GM21447 (cell line): ENCODE results near the gene UBR3.

Experiments
- ATAC-seq: cut with Tn5 transposase; IDR thresholded peaks from one replicate; pipeline ENCODE4 v1.9.1; 2021; ENCODE audit not compliant: unreplicated experiment

UBR3 gene

GRCh38 chr2:170039401-170040172 lies 212.3 kb downstream of the UBR3 start:
- ATAC-seq = no peak

DNA sequence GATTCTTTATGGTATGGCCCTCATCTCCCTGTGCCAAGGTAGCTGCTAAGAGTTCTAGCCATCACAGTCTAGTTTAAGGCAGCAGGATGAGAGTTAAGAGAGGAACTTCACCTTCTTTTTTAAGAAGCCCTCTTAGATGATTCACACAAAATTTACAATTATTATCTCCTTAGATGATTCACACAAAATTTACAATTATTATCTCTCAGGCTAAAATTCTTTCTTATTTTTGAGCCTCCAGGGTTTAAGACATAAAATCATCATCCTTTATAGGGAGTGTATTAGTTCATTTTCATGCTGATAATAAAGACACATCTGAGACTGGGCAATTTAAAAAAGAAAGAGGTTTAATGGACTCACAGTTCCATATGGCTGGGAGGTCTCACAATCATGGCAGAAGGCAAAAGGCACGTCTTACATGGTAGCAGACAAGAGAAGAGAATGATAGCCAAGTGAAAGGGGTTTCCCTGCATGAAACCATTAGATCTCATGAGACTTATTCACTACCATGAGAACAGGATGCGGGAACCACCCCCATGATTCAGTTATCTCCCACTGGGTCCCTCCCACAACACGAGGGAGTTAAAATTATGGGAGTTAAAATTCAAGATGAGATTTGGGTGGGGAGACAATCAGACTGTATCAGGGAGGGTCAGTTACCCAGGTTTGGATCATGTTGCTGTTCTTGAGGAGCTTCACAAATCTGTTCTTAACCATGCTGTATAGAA lies 217.7 kb downstream of the UBR3 start:
- no peak for ATAC-seq

DNA sequence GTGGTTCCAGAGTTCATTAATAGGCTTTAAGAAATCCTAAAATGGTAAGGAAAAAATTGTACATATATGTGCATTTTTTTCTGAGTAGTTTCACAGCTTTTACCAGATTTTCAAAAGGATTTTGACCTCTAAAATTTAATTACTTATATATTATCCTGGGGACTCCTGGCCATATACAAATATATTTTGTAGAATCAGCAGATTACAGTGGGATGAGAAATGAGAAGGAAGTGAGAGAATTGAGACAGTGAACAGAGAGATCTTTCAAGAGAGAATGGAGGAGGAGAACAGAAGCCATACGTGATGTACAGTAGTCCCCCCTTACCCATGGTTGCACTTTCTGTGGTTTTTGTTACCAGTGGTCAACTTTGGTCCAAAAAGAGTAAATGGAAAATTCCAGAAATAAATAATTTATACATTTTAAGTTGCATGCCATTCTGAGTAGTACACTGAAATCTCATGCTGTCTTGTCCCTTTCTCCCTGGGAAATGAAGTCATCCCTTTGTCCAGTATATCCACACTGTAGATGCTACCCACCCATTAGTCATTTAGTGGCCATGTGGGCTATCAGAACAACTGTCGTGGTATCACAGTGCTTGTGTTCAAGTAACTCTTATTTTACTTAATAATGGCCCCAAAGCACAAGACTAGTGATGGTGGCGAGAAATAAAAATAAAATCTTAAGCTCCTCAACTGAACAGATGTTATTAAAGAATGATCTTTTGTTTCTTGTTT lies 220.2 kb downstream of the UBR3 start:
- ATAC-seq = no peak

GRCh38 chr2:170052151-170052550 lies 224.9 kb downstream of the UBR3 start:
- no peak for ATAC-seq

- ATAC-seq = no peak
Measured at GRCh38 chr2:170054997-170055396, 227.7 kb downstream of the UBR3 start.

- no peak for ATAC-seq
Measured at GRCh38 chr2:170056900-170057299, 229.6 kb downstream of the UBR3 start.

DNA sequence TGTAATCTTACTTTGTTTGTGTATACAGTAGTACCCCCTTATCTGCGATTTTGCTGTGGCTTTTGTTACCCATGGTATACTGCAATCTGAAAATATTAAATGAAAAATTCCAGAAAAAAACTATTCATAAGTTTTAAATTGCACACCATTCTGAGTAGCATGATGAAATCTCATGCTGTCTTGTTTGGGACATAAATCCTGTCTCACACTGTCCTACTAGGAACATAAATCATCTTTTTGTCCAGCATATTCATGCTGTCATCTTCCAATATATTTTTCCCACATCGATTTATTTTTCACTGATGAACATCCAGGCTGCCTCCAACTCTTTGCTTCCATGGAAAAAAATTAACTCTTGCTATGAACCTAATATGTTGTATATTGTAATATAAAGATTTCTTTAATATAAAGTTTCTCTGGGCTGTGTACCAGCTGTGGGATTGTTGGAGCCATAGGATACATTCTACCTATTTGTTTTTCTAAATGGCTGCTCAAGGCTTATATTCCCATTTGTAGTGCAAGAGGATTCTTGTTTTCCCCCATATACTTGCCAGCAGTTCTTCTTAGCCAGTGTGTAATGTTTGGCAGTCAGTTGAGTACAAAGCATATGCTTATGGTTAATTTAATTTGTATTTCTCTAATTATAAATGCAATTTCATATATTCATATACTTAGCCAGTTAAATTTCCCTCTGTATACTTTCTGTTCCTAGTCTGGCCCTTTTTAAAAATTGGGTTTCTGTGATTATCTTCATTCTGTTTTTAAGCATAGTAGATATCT lies 236.4 kb downstream of the UBR3 start:
- no peak for ATAC-seq

- no peak for ATAC-seq
Measured at GRCh38 chr2:170070778-170071177, 243.5 kb downstream of the UBR3 start.

- no peak for ATAC-seq
Measured at GRCh38 chr2:170073288-170073687, 246.0 kb downstream of the UBR3 start.

GRCh38 chr2:170076189-170076588 lies 248.9 kb downstream of the UBR3 start:
- no peak for ATAC-seq

GRCh38 chr2:170077830-170078569 lies 250.7 kb downstream of the UBR3 start:
- ATAC-seq = no peak

DNA sequence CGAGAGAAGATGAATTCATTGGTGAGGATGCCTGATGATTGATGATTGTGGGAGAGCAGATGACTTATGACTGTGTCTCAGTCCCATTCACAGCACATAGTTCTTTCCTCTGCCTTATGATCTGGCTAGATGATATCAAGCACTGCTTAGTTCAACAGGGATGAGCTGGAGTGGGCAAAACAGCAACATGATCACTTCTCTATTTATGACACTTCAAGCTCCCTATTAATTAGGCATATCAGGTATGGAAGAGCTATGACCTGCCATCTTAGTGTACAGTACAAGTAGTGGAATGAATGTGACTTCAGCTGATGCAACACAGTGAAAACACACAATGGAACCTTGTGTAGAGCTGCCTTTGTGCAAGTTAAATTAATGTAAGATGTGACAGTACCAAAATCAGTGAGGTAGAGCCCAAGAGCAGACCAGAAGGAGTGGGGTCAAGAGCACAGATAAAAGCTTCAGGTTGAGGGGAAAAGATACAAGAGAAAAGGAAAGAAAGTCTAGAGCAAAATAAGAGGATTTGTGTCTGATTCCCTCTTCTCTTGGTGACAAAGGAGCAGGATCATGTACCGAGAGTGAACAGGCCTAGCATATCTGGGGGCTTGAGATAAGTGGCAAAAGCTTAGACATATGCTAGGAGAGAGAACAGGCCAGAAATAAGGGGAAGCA lies 257.7 kb downstream of the UBR3 start:
- ATAC-seq = no peak

- no peak for ATAC-seq
Measured at GRCh38 chr2:170086117-170086688, 258.9 kb downstream of the UBR3 start.

DNA sequence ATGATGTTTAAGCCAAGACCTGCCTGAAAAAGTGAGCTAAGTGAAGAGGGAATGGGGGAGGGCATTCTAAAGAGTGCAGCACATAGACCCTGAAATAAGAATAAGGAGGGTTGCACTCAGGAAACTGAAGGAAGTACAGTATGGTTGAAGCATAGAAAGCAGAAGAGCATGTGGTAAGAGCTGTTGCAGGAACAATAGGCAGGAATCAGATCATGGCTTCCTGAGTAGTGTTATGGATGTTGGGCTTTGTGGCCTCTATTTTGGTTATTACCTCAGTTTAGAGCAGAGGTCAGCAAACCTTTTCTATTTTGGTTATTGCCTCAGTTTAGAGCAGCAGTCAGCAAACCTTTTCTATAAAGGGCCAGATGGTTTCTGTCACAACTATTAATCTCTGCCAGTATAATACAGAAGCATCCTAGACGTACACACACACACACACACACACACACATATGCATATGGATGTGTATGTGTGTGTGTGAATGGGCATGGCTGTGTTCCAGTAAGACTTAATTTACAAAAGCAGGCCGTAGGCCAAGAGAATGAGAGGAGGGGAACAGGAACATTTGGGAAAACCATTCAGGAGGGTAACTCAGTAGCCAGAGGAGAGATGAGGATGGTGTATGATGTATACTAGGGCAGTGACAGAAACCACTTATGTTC lies 259.6 kb downstream of the UBR3 start:
- no peak for ATAC-seq

GRCh38 chr2:170087413-170087793 lies 260.1 kb downstream of the UBR3 start:
- no peak for ATAC-seq

GRCh38 chr2:170088776-170089175 lies 261.5 kb downstream of the UBR3 start:
- no peak for ATAC-seq

- no peak for ATAC-seq
Measured at GRCh38 chr2:170090229-170090628, 263.0 kb downstream of the UBR3 start.

GRCh38 chr2:170091436-170091835 lies 264.2 kb downstream of the UBR3 start:
- ATAC-seq = no peak
